IPS DF 4.7 (cell line): ENCODE measurements around the gene DIP2C.
A peak's percentile ranks its signal among the peaks of the same experiment; 100 is the strongest.
"Not testable (repeated sequence)": the region's sequence is repeated elsewhere in the genome, so short reads cannot be mapped to it uniquely, and the experiment has no call there.

ENCODE experiments used
- DNase-seq: peaks from one replicate; pipeline ENCODE4 v3.0.0-alpha.2; 2013; ENCODE audit warnings: low spot score; ENCODE audit errors: extremely low read depth

DIP2C gene

DNA sequence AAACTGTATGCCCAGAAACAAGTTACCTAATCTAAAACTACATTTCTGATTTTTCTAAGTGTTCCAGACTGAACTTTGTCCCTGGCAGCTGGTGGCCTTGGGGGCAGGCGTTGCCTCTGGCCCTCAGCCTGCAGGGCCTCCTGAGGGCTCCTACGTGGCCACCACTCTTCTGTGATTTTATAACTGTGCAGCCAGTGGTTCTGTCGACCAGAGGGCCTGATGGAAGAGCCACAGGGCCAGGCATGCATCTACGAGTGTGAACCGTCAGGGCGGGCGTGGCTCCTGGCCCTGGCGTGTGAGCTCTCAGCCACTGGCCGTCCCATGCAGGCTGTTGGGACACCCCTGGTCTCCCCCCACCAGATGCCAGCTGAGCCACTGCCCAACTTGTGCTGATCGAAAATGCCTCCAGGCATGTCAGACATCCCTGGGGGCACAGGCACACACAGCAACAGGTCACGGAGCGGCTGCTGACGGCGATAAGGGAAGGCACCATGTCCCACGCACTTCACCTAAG lies 380.8 kb downstream of the DIP2C start:
- DNase-seq, result no peak

DNA sequence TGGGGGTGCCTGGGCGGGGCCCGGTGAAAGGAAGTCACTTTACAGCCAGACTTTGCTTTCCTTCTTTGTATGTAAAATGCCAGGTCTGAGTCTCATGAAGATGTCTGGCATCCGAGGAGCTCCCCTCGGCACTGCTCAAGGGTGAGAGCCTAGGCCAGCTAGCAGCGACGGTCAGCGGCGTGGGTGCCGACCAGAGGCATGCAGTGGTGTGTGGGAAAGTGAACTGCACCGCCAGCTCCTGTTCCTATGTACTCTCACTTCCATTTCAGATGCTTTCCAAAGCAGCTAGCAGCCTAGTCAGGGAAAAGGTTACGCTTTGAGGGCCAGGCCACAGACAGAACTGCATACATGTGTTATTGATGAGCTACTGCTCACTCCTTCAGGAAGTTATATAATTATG lies 381.4 kb downstream of the DIP2C start:
- no peak for DNase-seq

DNA sequence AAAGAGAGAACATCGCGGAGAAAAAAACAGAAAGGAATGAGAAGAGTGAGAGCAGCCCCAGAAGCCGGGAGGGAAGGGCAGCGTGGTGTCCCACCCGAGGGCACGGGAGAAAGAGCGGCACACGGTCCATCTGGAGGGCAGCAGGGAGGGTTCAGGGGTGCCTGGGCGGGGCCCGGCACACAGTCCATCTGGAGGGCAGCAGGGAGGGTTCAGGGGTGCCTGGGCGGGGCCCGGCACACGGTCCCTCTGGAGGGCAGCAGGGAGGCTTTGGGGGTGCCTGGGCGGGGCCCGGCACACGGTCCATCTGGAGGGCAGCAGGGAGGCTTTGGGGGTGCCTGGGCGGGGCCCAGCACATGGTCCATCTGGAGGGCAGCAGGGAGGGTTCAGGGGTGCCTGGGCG lies 381.8 kb downstream of the DIP2C start:
- no peak for DNase-seq

DNA sequence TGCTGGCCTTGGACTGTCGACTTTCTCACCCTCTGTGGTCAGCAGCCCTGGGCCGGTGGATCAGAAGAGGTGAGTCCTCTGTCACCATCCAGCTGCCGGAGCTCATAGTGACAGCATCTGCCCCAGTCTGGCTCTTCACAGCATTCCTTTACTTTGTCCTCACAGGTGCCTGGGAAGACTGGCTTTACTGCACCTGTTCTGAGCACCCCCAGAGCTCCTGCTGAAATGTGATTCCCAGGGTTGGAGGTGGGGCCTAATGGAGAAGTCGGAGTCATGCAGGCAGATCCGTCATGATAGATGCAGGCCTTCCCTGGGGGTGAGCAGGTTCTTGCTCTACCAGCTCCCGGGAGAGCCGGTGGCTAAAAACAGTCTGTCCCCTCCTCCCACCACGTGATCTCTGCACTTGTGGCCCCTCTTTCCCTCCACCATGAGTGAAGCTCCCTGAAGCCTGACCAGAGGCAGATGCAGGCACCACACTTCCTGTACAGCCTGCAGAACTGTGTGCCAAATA lies 382.7 kb downstream of the DIP2C start:
- DNase-seq, result no peak

DNA sequence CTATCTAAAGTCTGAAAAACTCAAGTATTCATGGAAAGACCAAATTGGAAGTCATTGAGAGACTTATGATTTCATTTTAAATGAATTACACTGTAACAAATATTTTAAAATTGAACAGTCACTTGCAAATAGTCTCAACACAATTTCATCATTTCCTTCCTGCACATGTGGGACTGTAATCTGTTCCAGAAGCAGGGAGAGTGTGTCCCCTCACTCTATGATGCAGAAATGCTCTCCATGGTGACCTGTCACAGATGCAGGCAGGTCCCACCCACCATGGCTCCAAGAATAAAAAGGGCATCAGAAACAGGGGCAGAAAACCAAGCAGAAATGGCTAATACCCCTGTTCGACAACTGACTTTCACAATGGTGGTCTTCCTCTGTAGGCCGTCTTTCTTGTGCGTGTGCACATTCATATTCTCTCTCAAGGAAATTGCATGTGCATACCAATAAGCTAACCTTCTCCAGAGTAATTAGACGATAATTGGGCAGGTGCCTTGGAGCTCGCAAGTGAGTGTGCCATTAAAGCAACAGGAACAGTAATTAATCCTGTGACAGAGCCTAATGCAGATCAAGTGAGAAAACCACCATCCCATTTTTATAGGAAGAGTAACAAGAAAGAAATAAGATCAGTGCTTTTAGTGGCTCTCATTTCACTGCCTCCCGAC lies 383.3 kb downstream of the DIP2C start:
- no peak for DNase-seq

DNA sequence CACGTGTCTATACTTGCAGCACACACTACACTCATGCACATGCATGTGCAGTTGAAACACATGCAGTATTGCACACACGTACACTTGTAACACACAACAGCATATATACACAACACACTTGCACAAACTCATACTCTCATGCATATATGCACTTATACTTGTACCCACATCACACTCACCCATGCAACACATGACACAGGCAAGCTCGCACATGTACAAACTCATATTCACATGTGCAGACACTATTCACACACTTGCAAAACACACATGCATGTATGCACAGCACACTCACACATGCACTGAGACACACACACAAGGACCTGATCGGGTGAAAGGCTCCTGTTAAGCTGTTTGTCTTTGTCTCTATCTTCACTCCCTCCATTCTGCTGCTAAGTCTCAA lies 384.4 kb downstream of the DIP2C start:
- no peak for DNase-seq

DNA sequence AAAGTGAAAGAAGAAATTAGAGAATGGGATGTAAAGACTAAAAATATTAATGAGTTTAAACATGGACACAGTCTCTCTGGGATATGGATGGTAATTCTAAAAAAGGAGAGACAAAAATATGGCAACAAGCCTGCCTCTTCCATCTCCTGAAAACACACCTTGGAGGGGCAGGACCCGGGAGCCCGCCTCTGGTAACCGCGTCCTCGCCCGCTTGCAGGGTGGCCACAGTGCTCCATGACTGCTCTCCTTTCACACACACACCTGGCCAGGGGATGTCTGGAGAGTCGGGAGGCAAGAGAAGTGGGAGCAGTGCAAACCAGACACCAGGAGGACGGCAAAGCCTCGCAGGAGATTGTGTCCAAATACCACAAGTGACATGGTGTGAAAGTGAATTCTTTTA lies 387.9 kb downstream of the DIP2C start:
- no peak for DNase-seq

DNA sequence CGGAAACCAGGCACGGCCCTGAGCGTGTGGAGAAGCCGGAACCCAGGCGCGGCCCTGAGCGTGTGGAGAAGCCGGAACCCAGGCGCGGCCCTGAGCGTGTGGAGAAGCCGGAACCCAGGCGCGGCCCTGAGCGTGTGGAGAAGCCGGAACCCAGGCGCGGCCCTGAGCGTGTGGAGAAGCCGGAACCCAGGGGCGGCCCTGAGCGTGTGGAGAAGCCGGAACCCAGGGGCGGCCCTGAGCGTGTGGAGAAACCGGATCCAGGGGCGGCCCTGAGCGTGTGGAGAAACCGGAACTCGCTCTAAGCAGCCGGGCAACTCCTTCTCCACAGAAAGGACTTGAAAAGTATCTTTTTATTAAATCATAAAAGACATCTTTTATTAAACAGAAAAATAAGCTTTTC lies 388.9 kb downstream of the DIP2C start:
- not testable (repeated sequence) for DNase-seq

DNA sequence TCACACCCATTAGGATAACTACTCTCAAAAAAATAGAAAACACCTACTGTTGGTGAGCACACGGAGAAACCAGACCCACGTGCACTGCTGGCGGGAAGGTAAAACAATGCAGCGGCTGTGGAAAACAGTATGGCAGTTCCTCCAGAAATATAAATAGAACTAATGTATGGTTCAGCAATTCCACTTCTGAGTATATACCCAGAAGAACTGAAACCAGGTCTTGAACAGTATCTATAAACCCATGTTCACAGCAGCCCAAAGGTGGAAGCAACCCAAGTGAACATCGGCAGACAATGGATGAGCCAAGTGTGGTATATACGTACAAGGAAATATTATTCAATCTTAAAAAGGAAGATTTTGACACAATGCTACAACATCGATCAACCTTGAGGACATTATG lies 389.5 kb downstream of the DIP2C start:
- no peak for DNase-seq

DNA sequence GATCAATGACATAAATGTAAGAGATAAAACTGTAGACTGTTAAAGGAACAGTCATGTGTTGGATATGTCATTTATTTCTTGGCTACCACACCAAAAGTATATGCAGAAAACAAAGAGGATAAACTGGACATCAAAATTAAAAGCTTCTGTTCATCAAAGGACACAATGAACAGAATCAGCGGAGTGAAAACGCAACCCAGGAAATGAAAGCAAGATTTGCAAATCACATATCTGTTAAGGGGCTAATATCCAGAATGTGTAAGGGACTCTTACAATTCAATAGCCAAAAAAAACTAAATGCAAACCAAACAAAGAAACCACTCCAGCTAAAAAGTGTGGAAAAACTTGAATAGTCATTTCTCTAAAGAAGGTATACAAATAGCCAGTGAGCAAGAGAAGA lies 390.0 kb downstream of the DIP2C start:
- no peak for DNase-seq

DNA sequence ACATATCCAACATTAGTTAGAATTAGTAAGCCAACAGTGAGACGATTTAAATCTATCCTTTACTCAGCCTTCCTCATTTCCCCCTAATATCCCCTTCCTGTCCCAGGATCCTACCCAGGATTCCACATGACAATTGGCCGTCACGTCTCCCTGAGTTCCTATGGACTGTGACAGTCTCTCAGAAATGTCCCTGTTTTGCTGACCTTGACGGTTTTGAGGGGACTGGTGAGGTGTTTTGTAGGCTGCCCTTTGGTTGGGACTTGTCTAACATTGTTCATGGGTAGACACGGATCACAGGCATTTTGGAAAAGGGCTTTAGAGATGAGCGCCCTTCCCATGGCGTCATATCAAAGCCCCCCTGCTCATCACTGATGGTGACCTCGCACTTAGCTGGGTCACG lies 391.4 kb downstream of the DIP2C start:
- no peak for DNase-seq

DNA sequence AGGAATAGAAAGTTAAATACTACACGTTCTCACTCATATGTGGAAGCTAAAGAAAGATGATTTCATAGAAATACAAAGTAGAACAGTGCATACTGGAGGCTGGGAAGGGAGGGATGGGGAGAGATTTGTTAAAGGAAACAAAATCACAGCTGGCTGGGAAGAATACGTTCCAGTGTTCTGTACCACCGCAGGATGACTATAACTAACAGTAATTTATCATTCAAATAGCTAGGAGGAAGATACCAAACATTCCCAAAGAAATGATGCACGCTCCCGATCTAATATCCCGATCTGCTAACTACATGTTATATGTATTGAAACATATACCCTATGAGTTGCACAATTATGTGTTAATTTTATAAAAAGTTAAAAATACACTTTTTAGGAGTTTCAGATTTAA lies 391.9 kb downstream of the DIP2C start:
- no peak for DNase-seq

DNA sequence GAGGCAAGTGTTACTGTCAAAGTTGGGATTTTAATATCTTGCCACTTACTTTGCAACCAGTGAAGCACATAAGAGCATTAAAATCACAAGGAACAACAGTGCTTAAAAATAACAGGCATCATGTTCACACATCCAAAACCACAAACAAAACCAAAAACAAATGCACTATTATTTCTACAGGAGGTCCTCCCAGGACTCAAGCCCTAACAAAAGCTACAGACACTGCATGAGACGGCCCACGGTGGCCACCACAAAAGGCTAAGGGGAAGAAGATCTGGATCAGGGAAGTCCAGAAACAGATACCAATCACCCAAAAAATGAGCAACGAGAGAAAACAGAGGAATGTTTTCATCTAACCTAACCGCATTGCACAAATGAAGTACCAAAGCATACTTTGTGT lies 395.8 kb downstream of the DIP2C start:
- no peak for DNase-seq

DNA sequence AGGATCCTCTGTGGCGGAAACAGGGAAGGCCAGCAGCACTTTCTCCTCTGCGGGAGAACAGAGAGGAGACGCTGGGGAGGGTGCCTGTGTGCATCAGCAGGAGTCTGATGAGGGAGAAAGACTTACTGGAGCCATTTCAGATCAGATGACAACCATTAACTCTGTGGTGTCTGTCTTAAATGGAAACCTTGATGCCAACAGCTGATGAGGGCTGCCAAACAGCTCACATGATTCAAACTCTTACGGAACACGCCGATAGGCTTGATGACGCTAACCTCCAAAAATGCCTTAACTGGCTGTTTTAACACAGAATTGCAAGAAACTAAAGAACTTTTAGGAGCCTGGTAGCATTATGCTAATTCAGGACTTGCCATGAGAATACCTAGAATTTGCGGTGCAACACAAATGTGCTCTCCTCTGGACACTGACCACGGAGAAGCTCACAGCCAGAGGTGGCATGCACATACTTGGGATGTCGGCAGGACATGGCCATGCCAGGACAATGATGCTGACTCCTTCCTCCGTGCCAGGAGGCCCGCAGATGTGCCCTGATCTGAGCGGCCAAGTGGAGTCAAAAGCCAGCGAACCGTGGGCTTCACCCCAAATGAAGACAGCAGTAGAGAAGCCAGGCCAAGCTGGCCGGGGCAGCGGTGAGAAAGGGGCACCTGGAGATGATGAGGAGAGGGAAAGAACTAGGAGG lies 399.3 kb downstream of the DIP2C start:
- no peak for DNase-seq

DNA sequence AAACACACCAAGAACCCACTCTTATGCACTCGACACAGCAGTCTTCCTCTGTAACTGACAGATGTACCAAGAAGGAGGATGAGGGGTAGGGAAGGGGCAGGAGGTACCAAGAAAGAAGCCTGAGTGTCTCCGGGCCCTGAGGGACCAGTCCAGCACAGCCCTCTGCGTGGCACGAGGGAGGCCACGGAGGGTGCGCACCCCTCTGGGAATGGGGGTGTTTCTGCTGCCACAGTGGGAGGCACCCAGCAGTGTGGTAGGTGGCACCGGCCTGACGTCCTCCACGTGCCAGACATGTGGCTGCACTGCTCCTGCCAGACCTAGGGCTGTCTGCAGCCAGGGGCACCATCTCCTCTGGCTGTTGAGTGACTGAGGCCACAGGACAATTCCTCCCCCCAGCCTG lies 399.9 kb downstream of the DIP2C start:
- no peak for DNase-seq

DNA sequence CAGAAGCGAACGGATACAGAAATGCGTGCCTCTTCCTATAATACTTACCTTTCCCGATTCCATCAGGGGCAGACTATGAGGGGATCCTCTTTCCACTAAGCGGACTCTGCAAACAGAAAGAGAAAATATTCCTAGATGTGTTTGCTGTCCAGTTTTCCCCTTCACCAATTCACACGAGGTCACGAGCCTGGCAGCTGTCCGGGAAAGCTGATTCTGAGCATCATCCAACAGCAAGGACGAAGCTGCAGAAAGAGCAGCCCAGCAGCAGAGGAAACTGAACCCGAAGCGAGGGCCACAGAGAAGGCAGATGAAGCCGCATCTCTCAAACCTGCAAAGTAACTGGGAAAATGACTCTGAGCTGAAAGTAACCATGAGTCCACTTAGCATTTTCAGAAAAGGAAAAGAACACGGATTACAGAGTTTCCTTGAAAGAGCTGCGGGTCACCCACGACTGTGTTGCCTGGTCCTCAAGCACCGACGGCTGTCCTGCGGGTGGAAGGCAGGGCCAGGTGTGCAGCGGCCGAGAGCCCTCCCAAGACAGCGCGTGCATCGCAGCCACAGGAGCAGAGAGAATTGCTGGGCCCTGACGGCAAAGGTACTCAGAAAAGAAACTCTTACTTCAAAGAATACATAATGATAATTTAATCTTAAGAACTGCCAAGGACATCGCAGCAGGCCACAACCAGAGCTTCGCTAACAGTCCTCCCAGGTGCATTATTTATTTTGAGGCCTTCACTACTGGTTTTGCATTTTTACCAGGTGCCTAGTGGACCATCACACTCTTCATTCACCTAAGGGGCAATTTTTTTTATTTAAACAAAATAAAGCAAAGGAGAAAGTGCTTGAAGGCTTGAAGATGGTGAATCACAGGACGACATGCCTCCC lies 400.9 kb downstream of the DIP2C start:
- DNase-seq, result no peak

DNA sequence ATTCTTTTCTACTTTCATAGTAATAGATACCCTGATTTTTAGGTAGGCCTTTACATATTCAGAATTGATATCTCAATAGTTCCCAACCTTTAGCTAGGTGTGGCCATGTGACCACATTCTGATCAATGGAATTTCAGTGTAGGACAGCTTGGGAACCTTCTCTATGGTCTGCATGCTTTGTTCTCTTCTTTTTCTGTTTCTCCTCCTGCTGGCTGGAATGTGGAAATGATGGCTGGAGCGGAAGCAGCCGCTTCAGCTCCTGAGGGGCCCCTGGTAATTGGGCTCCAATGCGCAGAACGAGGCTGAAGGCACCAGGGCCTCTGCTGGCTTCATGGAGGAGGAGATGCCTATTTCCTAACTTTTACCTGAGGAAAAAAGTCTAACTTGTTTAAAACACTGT lies 401.7 kb downstream of the DIP2C start:
- DNase-seq, result peak; percentile 38

DNA sequence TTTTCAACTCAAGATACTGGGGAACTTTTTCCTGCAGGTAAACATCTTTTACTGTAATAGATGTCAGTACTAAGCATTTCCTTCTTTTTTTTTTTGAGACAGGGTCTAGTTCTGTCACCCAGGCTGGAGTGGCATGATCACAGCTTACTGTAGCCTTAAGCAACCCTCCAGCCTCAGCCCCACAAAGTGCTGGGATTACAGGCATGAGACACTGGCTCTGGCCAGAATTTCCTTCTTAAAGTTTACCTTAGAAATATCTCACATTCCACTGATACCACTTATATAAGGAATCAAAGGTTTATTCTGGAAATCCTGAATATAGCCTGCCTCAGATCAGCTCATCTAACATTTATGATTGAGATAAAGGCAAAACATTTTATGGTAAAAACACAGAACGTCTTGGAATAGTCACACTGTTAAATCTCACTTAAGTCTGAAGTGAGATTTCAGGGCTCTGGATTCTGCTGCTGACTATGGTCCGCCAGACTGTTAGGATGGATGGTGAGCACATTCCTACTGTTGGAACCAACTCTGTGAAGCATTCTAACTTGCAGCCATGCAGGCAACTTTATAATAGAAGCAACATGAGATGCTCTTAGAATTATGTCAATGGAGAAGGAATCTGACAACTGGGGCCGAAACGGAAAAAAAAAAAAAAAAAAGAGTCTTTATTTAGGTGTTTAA lies 402.3 kb downstream of the DIP2C start:
- DNase-seq, result no peak

DNA sequence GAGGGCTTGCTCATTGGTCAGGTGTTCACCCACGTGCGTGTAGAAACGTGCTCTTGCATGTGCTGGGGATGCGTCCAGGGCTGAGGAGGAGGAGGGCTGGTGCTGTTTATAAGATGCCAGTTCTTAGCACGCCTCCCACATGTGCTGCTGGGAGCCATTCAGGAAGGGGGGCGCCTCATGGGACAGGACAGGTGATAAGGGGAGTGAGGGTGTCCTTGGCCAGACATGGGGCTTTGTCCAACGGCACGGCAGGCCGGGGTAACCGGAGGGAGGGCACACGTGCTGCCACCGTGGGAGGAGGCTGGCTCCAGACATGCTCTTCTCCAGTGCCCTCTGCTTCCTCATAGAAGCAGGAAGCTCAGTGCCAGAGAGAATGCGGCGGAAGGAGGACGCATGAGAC lies 404.3 kb downstream of the DIP2C start:
- no peak for DNase-seq

DNA sequence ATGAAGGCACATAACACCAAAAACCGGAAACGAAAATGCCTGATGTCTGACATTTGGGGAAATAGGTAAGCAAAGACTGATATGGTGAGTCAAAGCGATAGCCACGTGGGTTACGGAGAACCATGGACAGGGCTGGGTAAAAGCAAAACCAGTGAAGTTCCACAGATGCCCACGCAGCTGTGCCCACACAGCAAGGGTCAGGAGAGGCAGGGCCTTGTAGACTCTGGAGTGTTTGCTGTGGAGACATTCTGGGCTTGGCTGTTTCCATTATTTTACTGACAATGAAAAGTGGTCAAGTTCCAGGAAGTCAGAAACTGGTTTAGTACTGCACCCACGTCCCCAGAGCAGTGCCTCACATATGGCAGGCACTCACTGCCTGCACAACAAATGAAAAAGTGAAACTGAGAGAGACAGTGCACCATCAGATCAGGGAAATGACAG lies 405.5 kb downstream of the DIP2C start:
- no peak for DNase-seq

DNA sequence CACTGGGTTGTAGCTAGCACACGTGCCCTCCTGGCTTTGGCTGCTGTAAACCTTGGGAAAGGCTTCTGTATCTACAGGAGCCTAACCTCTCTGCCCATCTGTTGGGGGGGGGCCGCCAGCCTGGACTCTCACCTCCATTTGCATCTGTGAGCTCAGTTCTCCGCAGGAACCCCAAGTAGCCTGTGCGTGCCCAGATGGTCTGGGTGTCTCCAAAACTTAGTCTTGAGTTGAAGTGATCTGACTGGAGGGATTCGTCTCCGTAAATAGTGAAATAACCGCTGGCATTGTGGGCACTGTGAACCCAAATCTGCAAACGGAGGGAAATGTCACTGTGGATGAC lies 406.4 kb downstream of the DIP2C start:
- DNase-seq, result no peak
